T-helper 9 cell (primary cell): ENCODE results near the gene RALGAPA1.
"Not testable (repeated sequence)": the region's sequence is repeated elsewhere in the genome, so short reads cannot be mapped to it uniquely, and the experiment has no call there.

Experiments used
- DNase-seq: peaks from one replicate; pipeline ENCODE4 v3.0.0-alpha.2; 2020
- total RNA-seq, 2 donors: gene quantifications; one replicate each; lab custom pipeline; 2026; lab: John Stamatoyannopoulos, UW

Gene RALGAPA1
- total RNA-seq, result 104 to 112 reads per million in 2 donors

- peak; percentile 92 for DNase-seq
These were observed at the start of gene RALGAPA1 for GRCh38 chr14:35808638-35809563. RALGAPA1 (minus strand) TSS chr14:35809295; CDS start chr14:35808835, 460 bp downstream.

DNA sequence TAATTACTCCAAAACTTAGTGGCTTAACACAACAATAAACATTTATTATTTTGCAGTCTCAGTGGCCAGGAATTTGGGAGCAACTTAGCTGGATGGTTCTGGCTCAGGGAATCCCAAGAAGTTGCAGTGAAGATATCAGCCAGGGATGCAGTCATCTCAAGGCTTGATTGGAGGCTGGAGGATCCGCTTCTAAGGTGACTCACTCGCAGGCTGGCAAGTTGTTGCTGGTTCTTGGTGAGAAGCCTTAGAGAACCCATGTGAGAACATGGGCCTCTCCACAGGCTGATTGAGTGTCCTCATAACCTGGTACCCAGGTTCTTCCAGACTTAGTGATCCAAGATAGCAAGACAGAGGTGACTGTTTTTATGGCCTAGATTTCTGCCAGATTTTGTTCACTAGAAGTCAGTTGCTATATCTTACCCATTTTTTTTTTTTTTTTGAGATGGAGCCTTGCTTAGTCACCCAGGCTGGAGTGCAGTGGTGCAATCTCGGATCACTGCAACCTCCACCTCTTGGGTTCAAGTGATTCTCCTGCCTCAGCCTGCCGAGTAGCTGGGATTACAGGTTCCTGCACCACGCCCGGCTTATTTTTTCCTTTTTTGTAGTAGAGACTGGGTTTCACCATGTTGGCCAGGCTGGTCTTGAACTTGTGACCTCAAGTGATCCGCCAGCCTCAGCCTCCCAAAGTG, 49.6 kb upstream of the RALGAPA1 start:
- no peak for DNase-seq

DNA sequence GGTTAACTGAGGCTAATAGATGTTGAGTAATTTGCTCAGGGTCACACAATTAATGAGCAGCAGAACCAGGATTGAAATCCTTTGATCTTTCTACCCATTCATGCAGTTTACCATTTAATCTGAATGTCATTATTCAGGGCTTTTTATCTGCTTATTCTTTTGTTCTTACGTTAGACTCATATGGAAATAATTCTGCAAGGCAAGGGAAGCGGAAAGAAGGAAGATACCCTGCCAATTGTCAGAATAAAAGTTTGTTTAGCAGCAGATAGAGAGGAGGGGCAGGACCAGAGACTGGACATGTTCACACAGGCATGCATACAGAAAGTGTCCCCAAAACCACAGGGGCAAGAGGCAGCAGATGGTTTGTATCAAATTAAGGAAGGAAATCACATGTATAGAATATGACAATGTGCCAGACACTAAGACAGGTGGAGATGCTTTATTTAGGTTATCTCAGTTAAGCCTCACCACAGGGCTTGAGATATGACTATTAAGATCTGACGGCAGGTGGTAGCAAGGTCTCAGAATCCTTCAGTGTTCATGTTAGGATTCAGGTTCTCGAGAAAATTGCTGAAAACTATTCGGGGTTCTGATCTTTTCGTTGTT, 46.9 kb upstream of the RALGAPA1 start:
- DNase-seq, result no peak

DNA sequence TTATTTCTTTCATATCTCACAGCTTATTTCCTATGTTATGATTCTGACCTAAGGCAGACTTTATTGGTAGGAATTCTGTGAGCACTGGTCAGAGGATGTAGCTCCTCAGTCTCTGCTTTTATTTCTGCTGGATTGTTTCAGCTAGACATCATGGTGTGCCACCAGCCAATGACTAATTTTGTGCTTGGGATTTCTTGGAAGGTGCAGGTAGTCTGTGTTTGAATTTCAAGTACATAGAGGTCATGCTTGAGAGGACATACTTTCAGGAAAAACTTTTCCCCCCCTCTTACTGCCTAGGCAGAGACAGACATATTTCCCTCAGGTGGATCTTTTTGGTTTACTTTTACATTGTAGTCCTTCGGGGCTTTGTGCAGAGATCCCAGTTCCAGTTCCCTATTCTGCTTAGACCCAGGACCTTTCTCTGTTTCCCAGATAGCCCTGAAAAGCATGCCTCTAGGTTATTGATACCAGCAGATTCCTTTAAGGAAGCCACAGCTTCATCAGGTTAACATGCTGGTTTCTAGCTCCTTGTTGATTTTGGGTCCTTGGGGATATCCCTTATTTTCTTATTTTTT, 45.7 kb upstream of the RALGAPA1 start:
- no peak for DNase-seq

DNA sequence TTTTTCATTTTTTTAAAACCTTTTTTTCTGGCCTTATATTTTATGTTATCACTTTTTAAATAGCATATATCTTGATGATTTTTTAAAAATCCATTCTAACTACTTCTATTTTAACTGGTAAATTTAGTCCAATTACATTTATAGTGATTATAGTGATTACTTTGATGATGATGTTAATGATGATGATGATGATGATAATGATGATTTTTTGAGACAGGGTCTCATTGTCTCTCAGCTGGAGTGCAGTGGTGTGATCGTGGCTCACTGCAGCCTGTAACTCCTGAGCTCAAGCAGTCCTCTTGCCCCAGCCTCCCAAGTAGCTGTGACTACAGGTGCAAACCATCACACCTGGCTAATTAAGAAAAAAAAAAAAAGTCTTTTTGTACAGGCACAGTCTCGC, 44.1 kb upstream of the RALGAPA1 start:
- no peak for DNase-seq

DNA sequence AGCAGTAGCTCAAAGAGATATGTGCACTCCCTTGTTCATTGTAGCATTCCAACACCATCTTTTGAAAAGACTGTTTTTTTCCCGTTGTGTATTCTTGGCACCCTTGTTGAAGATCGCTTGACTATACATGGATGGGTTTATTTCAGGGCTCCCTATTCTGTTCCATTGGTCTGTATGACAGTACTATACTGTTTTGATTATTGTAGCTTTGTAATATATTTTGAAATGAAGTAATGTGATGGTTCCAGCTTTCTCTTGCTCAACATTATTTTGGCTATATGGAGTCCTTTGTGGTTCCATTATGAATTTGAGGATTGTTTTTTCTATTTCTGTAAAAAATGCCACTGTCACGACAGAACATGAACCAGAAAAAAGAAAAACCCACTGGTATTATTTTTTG, 42.7 kb upstream of the RALGAPA1 start:
- DNase-seq, result no peak

GRCh38 chr14:35849122-35849521, 40.0 kb upstream of the RALGAPA1 start:
- no peak for DNase-seq

GRCh38 chr14:35847636-35848035, 38.5 kb upstream of the RALGAPA1 start:
- DNase-seq, result no peak

- DNase-seq, result no peak
These were observed 35.4 kb upstream of the RALGAPA1 start for GRCh38 chr14:35844494-35844893.

GRCh38 chr14:35842245-35842644, 33.1 kb upstream of the RALGAPA1 start:
- not testable (repeated sequence) for DNase-seq

GRCh38 chr14:35841704-35842103, 32.6 kb upstream of the RALGAPA1 start:
- not testable (repeated sequence) for DNase-seq

DNA sequence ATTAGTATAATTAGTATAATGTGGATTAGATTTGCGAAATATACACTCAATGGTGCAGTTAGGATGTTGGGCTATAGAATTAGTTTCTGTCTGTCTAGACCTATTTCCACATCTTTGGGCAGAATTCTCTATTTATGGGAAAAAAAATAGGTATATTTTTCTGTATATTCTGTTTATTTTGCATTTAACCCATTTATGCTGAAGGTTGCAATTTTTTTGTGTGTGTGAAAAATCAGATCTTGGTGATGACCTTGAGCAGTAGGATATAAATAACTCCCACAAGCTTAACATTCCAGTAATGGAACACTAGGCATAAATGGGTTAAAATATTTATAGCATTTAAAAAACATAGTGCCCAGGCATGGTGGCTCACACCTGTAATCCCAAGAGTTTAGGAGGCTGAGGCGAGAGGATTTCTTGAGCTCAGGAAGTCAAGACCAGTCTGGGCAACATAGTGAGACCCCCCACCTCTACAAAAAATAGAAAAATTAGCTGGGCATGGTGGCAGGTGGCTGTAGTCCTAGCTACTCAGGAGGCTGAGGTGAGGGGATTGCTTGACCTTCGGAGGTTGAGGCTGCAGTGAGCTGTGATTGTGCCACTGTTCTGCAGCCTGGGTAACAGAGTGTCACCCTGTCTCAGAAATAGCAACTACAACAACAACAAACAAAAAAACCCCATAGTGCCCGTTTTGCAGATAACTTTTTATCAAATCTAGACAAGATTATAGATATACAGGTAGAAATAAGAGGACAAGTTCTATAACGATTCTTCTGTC, 26.3 kb upstream of the RALGAPA1 start:
- no peak for DNase-seq

DNA sequence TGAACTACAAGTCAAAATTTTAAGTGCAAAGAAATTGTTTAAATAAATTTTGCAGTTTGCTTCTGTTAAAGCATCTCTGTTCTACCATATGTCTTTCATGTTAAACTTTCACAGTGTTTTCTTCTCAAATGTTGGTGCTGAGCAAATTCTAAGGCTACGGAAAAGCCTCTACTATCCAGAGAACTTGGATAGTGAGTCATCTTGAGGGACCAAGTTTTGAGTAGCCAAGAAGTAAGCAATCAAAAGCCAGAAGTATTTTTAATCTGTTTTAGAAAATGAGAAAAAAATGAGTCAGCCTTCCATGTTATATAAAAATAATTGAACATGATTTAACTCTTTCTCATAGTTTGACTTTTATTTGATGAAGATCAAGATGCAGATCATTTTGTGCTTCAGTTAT, 20.4 kb upstream of the RALGAPA1 start:
- DNase-seq, result no peak

DNA sequence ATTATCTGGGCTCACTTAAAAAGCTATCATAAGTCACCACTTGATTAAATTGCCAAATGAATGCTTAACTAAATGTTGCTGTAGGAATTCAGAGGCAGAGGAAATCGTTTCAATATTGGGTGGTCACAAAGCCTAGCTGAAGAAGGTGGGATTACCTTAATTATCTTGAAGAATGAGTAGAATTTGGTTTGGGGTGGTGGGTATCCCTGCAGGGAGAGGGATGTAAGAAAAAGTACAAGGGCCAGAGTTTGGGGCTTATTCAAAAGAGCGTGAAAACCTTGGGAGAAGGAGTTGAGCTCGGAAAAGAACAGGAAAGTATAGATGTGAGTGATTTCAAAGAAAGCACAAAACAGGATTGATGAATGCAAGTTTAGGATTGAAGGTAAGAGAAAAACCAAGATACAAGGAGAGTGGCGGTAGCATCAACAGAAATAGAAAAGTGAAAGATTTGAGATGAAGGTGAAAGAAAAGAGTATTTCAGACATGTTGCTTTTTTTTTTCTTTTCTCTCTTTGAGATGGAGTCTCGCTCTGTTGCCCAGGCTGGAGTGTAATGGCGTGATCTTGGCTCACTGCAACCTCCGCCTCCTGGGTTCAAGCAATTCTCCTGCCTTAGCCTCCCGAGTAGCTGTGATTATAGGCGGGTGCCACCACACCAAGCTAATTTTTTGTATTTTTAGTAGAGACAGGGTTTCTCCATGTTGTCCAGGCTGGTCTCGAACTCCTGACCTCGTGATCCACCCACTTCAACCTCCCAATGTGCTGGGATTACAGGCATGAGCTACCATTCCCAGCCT, 18.8 kb upstream of the RALGAPA1 start:
- DNase-seq, result no peak

DNA sequence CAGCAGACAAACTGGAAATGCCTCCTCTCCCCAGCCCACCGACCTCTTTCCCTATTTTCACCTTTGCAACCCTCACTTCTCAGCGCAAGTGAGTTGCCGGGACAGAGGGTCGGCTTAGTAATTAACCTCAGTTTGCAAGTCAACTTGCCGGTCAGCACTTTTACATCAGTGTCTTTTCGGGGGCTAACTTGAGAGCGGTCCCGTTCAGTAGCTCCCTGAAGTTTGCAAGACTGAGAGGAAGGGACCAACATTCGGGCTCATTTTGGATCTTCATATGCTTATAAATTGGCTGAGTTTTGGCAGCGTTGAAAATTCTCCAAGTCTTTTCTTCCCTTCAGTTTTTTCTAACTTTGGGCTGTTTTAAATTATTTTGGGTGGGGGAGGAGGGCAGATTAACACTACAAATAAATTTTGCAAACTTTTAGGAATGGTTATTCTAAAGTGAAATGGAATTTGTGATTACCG, 17.9 kb upstream of the RALGAPA1 start:
- DNase-seq, result no peak

DNA sequence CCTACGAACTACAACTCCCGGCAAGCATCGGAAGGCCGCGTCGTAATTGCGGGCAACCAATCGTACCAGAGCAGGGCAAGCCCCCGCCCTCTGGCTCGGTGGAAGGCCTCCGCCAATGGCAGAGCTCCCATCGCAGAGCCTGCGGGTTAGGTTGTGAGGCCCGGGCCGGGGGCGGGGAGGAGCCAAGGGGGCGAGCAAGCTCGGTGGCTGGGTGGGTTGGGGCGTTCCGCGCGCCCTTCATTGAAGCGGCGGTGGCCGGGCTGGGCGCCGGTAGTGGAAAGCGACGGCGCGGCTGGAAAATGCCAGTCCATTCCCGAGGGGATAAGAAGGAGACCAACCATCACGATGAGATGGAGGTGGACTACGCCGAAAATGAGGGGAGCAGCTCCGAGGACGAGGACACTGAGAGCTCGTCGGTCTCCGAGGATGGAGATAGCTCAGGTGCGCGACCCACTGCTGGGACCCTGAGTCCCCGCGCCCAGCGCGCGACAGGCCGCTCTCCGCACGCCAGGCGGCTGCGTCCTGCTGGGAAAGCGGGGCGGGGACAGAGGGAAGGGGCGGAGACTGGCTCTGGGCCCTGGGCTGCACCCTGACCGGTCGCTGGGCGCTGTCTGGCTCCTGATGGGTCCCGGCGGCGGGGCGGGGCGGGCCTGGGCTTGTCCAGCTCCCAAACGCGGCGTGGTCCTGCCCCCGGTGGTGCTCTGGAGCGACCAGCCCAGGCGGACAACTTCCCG, 17.3 kb upstream of the RALGAPA1 start, which contains the start of gene BRMS1L:
Gene BRMS1L, plus strand, starts transcription at position 121 of the 734 bp plus-strand sequence. Its CDS starts 179 bp downstream, at position 300.
- peak; percentile 95 for DNase-seq

DNA sequence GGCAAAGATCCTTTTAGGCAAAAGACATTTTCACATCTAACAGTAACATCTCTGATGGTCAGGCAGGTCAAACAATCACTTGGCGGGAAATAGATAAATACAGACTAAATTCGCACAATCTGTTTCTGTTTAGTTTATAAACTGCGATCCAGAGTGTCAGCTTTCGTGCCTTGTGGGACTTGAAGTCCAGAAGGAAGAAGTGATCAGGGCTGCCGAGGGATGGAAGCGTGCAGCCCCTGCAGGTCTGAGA, 16.8 kb upstream of the RALGAPA1 start:
- DNase-seq, result no peak

DNA sequence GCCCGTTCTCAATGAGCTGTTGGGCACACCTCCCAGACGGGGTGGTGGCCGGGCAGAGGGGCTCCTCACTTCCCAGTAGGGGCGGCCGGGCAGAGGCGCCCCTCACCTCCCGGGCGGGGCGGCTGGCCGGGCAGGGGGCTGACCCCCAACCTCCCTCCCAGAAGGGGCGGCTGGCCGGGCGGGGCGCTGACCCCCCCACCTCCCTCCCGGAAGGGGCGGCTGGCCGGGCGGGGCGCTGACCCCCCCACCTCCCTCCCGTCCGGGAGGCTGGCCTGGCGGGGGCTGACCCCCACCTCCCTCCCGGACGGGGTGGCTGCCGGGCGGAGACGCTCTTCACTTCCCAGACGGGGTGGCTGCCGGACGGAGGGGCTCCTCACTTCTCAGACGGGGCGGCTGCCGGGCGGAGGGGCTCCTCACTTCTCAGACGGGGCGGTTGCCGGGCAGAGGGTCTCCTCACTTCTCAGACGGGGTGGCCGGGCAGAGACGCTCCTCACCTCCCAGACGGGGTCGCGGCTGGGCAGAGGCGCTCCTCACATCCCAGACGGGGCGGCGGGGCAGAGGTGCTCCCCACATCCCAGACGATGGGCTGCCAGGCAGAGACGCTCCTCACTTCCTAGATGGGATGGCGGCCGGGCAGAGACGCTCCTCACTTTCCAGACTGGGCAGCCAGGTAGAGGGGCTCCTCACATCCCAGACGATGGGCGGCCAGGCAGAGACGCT, 15.5 kb upstream of the RALGAPA1 start:
- not testable (repeated sequence) for DNase-seq

DNA sequence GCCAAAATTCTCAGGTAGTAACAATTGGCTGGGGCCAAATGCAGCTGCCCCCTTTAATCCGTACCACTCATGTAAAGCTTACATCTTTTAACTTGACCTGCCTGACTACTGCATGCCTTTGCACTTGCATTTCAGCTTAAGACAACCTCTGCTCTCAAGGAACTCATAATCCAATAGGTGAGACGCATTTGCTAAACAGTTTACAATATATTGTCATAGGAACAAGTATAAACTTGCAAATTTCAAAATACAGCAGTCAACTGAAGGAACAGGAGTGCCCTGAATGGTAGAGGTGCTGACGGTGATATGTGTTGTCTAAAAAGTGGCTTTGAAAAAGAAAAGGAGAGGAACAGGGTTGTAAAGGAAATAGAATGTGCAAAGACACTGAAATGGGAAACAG, 13.4 kb upstream of the RALGAPA1 start:
- no peak for DNase-seq
